ENCODE results near the gene ITIH1.
"Not testable (repeated sequence)": the region's sequence is repeated elsewhere in the genome, so short reads cannot be mapped to it uniquely, and the experiment has no call there.

Gene ITIH1

DNA sequence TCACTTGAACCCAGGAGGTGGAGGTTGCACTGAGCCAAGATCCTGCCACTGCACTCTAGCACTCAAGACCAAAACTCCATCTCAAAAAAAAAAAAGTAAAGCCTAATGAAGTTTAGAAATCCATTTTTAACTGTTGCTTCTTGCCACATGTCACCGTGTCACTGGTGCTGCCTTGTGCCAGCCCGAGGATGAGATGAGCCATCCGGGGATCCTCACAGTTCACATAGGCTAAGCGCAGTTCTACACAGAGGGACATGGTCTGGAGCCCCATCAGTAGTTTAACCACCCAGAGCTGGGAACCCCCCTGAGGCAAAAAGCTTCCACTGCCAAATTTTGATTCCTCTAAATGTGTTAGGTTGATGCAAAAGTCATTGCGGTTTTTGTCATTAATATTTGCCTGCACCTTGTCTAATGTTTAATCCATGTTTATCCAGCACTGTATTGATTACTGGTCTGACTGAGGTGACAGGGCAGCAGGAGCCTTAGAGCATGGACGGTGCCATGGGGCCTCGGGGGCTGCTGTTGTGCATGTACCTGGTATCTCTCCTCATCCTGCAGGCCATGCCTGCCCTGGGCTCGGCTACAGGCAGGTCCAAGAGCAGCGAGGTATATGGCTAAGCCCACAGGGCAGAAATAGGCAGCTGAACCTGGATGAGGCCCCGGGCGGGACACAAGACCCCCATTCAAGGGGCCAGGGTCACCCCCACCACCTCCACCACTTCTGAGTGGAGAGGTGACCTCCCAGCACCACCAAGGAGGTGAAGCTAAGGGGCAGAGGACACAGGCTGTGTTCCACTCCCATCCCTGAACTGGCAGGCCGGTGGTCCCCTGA is at the start of gene ITIH1:
ITIH1 (plus strand) TSS at position 473 of the 832 bp plus-strand sequence; CDS start at position 490, 17 bp downstream.
- H3K4me1 ChIP-seq: no peaks in the 10 kb centered on the region
- no peaks in the 10 kb centered on the region for H3K36me3 ChIP-seq
- H3K4me3 ChIP-seq: no peak within 1 kb of the TSS
- no peak within 1 kb of the TSS for H3K27ac ChIP-seq
- intact Hi-C loops (cut with DNase I; ENCODE audit: low total_unique reads): loop anchor here (10.0 kb wide), 2 partner anchors 47 to 157 kb away; no protein-coding TSS in a partner anchor
- peaks cover 0 to 9% of the 10 kb centered on the region in 2 donors for H3K27me3 ChIP-seq
- TF ChIP-seq, protein P1, sequence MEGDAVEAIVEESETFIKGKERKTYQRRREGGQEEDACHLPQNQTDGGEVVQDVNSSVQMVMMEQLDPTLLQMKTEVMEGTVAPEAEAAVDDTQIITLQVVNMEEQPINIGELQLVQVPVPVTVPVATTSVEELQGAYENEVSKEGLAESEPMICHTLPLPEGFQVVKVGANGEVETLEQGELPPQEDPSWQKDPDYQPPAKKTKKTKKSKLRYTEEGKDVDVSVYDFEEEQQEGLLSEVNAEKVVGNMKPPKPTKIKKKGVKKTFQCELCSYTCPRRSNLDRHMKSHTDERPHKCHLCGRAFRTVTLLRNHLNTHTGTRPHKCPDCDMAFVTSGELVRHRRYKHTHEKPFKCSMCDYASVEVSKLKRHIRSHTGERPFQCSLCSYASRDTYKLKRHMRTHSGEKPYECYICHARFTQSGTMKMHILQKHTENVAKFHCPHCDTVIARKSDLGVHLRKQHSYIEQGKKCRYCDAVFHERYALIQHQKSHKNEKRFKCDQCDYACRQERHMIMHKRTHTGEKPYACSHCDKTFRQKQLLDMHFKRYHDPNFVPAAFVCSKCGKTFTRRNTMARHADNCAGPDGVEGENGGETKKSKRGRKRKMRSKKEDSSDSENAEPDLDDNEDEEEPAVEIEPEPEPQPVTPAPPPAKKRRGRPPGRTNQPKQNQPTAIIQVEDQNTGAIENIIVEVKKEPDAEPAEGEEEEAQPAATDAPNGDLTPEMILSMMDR (IDR thresholded peaks at IDR 0.05): no peak
- H3K9me3 ChIP-seq: no peaks in the 10 kb centered on the region
- DNase-seq: no peak

GRCh38 chr3:52728753-52729152 is 48.6 kb upstream of the ITIH1 start:
- DNase-seq; intact Hi-C loops (cut with DNase I; ENCODE audit: low total_unique reads): not testable (repeated sequence)

DNA sequence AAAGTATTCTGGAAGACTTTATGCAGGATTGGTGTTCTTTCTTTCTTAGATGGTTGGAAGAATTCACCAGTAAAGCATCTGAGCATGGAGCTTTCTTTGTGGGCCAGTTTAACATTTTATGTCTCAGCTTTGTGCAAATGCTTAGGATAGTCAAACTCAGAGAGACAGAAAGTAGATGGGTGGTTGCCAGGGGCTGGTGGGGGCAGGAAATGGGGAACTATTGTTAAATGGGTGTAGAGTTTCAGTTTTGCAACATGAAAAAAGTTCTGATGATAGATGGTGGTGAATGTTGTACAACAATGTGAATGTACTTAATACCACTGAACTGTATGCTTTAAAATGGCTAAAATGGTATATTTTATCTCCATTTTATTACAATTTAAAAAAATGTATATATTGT is 46.7 kb upstream of the ITIH1 start:
- H3K27ac ChIP-seq: no peak overlapping the region
- no peak overlapping the region for H3K4me3 ChIP-seq
- H3K27me3 ChIP-seq: no peaks in the 10 kb centered on the region
- H3K9me3 ChIP-seq: no peaks in the 10 kb centered on the region
- TF ChIP-seq, protein P1 (IDR thresholded peaks at IDR 0.05): no peak
- H3K4me1 ChIP-seq: no peaks in the 10 kb centered on the region
- peaks cover 53 to 70% (median 57%) of the 10 kb centered on the region in 3 donors for H3K36me3 ChIP-seq
- DNase-seq: no peak
- intact Hi-C loops (cut with DNase I; ENCODE audit: low total_unique reads): no loop called here

More at GRCh38 chr3:52728753-52729152, 48.6 kb upstream of the ITIH1 start:
- not testable (repeated sequence) for H3K4me1 ChIP-seq, H3K27me3 ChIP-seq, H3K4me3 ChIP-seq, H3K27ac ChIP-seq, H3K9me3 ChIP-seq
- H3K36me3 ChIP-seq: peaks cover 35 to 51% (median 45%) of the 10 kb centered on the region in 3 donors

- Histone ChIP-seq H3K9me3 (no peaks in the 10 kb centered on the region), H3K4me3 (no peak overlapping the region), H3K27me3 (no peaks in the 10 kb centered on the region), H3K4me1 (no peaks in the 10 kb centered on the region), H3K36me3 (peaks cover 60 to 78% (median 60%) of the 10 kb centered on the region in 3 donors), H3K27ac (no peak overlapping the region)
- TF ChIP-seq, protein P1 (IDR thresholded peaks at IDR 0.05): no peak
- intact Hi-C loops (cut with DNase I; ENCODE audit: low total_unique reads): no loop called here
- DNase-seq: no peak
Measured at GRCh38 chr3:52731590-52731989, 45.8 kb upstream of the ITIH1 start.

DNA sequence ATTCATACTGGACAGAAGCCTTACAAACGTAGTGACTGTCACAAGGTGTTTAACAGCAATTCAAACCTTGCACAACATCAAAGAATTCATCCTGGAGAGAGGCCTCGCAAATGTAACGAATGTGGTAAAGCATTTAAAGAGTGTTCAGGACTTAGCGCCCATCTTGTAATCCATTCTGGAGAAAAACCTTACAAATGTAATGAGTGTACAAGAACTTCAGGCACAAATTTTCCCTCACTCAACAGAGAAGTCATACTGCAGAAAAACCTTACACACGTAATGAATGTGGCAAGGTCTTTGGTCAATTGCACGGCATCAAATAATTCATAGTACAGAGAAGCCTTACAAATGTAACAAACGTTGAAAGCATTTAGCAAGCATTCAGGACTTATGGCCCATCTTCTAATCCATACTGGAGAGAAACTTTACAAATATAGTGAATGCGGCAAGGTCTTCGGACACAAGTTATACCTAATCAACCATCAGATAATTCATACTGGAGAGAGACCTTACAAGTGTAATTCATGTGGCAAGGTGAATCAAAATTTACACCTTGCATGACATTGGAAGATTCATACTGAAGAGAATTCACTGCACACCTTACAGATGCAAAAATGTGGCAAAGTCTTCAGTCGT is 44.0 kb upstream of the ITIH1 start:
- intact Hi-C loops (cut with DNase I; ENCODE audit: low total_unique reads): no loop called here
- H3K4me1 ChIP-seq: no peaks in the 10 kb centered on the region
- TF ChIP-seq, protein P1 (IDR thresholded peaks at IDR 0.05): no peak
- no peak overlapping the region for H3K4me3 ChIP-seq
- no peaks in the 10 kb centered on the region for H3K27me3 ChIP-seq
- DNase-seq: no peak
- peaks cover 64 to 96% (median 66%) of the 10 kb centered on the region in 3 donors for H3K36me3 ChIP-seq
- no peaks in the 10 kb centered on the region for H3K9me3 ChIP-seq
- H3K27ac ChIP-seq: no peak overlapping the region

DNA sequence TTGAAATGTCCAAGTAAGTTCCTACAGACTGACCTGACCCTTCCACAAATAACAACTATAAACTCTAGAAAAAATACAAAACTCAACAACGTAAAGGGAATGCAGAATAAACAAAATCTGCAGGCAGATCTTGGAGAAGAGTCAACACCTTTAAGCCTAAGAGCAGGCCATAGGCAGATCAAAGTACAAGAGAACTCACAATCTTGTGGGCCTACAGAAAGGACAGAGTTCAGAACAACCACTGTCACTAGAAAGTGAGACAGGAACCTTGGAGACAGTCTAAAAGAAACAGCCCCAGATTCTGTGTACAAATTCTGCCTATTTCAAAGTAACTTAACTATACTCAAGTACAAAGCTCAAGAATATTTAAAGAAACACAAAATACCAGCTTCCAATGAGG is 37.7 kb upstream of the ITIH1 start:
- Histone ChIP-seq H3K4me1 (no peaks in the 10 kb centered on the region), H3K9me3 (no peaks in the 10 kb centered on the region), H3K4me3 (no peak overlapping the region), H3K27ac (no peak overlapping the region), H3K36me3 (peaks cover 54 to 99% (median 88%) of the 10 kb centered on the region in 3 donors), H3K27me3 (no peaks in the 10 kb centered on the region)
- intact Hi-C loops (cut with DNase I; ENCODE audit: low total_unique reads): loop anchor here (5.0 kb wide), 1 partner anchor 193 kb away; no protein-coding TSS in a partner anchor
- TF ChIP-seq, protein P1 (IDR thresholded peaks at IDR 0.05): no peak
- no peak for DNase-seq
